K562 (cell line): Measurements from ENCODE around the gene TKT. TPM values are rescaled to one million over a fixed set of nuclear protein-coding genes. Genes with fewer than 3 reads are reported as not detected.

Experiments
- ATAC-seq: fragments of 200-7000 bp; cut with Tn5 transposase; 3 replicates; pipeline ENCODE4 v1.9.1; 2020; ENCODE audit warnings: moderate library complexity
- BruUV-seq: library from RNA; stranded (reverse); fragments of 400-500 nt; replicated peaks from 2 replicates; lab custom pipeline; 2021; lab: Mats Ljungman, UMichigan
- CTCF ChIA-PET: fragments of 300-600 bp; formaldehyde crosslinking; extraction: SDS; loops from one replicate; lab custom pipeline; 2021; ENCODE audit warnings: low intra/inter-chr PET ratio; lab: Yijun Ruan, JAX
- POLR2A ChIA-PET: fragments of 300-600, 350-650 bp; sonication (Branson Sonifier 250); formaldehyde crosslinking; extraction: SDS; loops from one replicate; lab custom pipeline; 2021; ENCODE audit warnings: antibody characterized with exemption, inconsistent platforms; lab: Yijun Ruan, JAX
- DNase-seq, 4 experiments: peaks; one replicate each; pipeline versions ENCODE4 v3.0.0 to v3.0.0-alpha.2; 2011 to 2018; ENCODE audit warnings: low spot score in 3 of 4, mixed read lengths in 3 of 4; ENCODE audit errors: extremely low read depth in 1 of 4
- FAIRE-seq: peaks from 2 replicates; lab custom pipeline; 2011; peaks lifted over from hg19 to GRCh38; lab: Jason Lieb, UNC
- H2AFZ ChIP-seq: 2 replicates; pipeline ENCODE4 v1.6.0; 2011; ENCODE audit warnings: low read depth, low read length, control low read depth, inconsistent platforms
- H3K27ac ChIP-seq: fragments of 200-600 bp; 3 replicates; pipeline ENCODE4 v1.8.0; 2011; ENCODE audit warnings: low read depth, mild to moderate bottlenecking, control low read depth, inconsistent platforms, low read length, moderate library complexity, mixed read lengths; ENCODE audit errors: extremely low read depth
- H3K27me3 ChIP-seq, 2 experiments: fragments of 300-600 bp in 1 of 2; 2 replicates in 1 of 2; 3 replicates in 1 of 2; pipeline versions ENCODE4 v1.6.0 to v1.8.0; 2011; ENCODE audit warnings: inconsistent platforms in 2 of 2, low read length in 2 of 2, mild to moderate bottlenecking in 1 of 2, mixed read lengths in 1 of 2, moderate library complexity in 1 of 2; ENCODE audit not compliant: control insufficient read depth in 2 of 2, insufficient read depth in 2 of 2
- H3K36me3 ChIP-seq: fragments of 300-600 bp; 3 replicates; pipeline ENCODE4 v1.8.0; 2011; ENCODE audit warnings: mild to moderate bottlenecking, low read length, inconsistent platforms; ENCODE audit not compliant: control insufficient read depth, insufficient read depth
- H3K4me1 ChIP-seq, 2 experiments: fragments of 200-600 bp in 1 of 2; replicated peaks in 1 of 2; 2 replicates in 1 of 2; 3 replicates in 1 of 2; pipeline versions ENCODE4 v1.5.1 to v1.8.0; 2011; ENCODE audit warnings: inconsistent platforms in 2 of 2, low read length in 2 of 2, mild to moderate bottlenecking in 1 of 2, mixed read lengths in 1 of 2, moderate library complexity in 1 of 2; ENCODE audit not compliant: control insufficient read depth in 2 of 2, insufficient read depth in 2 of 2
- H3K4me2 ChIP-seq: 2 replicates; pipeline ENCODE4 v1.6.1; 2011; ENCODE audit warnings: low read length, control low read depth, inconsistent platforms, mixed read lengths; ENCODE audit not compliant: insufficient read depth
- H3K4me3 ChIP-seq: fragments of 200-600 bp; sonication (generic), shearing (Covaris generic); 2 replicates; pipeline ENCODE4 v1.5.1; 2016; ENCODE audit warnings: control low read depth, inconsistent platforms
- H3K79me2 ChIP-seq: fragments of 200-600 bp; 3 replicates; pipeline ENCODE4 v1.8.0; 2011; ENCODE audit warnings: low read length, inconsistent platforms; ENCODE audit not compliant: control insufficient read depth, insufficient read depth
- H3K9ac ChIP-seq, 2 experiments: 2 replicates each; pipeline versions ENCODE4 v1.6.0 to v1.6.1; 2011; ENCODE audit warnings: low read depth in 2 of 2, low read length in 2 of 2, control low read depth in 1 of 2, inconsistent platforms in 1 of 2, mild to moderate bottlenecking in 1 of 2, mixed read lengths in 1 of 2; ENCODE audit not compliant: insufficient read depth in 1 of 2
- H3K9me1 ChIP-seq: one replicate; pipeline ENCODE4 v1.6.0; 2011; ENCODE audit warnings: inconsistent platforms, mild to moderate bottlenecking, low read length, moderate library complexity; ENCODE audit not compliant: control insufficient read depth, insufficient read depth
- H3K9me3 ChIP-seq: replicated peaks from 2 replicates; pipeline ENCODE4 v1.5.1; 2011; ENCODE audit warnings: low read depth, low read length, inconsistent platforms; ENCODE audit not compliant: control insufficient read depth, insufficient read depth
- H4K20me1 ChIP-seq: replicated peaks from 2 replicates; pipeline ENCODE4 v1.6.1; 2011; ENCODE audit warnings: low read length, inconsistent platforms, mixed read lengths; ENCODE audit not compliant: control insufficient read depth, insufficient read depth
- AFF1 ChIP-seq, 2 experiments: fragments of 450-650 bp; IDR thresholded peaks; 2 replicates each; pipeline ENCODE4 v1.6.1; 2018; ENCODE audit warnings: mild to moderate bottlenecking in 2 of 2, low read depth in 1 of 2; ENCODE audit not compliant: partially characterized antibody in 2 of 2
- E4F1 ChIP-seq: fragments of 250-450 bp; sonication (Bioruptor Pico); IDR thresholded peaks from 2 replicates; pipeline ENCODE4 v1.5.0; 2021; ENCODE audit warnings: mild to moderate bottlenecking, borderline replicate concordance
- ELF4 ChIP-seq: fragments of 450-650 bp; formaldehyde crosslinking; IDR thresholded peaks from 2 replicates; pipeline ENCODE4 v1.4.0; 2022; ENCODE audit warnings: missing genetic modification characterization
- GABPB2 ChIP-seq: fragments of 250-450 bp; sonication (Bioruptor Pico); conservative IDR thresholded peaks from 2 replicates; pipeline ENCODE4 v1.5.1; 2021; ENCODE audit warnings: mild to moderate bottlenecking
- HDAC8 ChIP-seq: fragments of 450-650 bp; IDR thresholded peaks from 2 replicates; pipeline ENCODE4 v1.6.1; 2016; ENCODE audit warnings: mild to moderate bottlenecking, missing genetic modification characterization, moderate library complexity, missing compliant biosample characterization
- WHSC1 ChIP-seq: IDR thresholded peaks from one replicate; pipeline ENCODE4 v1.6.1; 2012; ENCODE audit warnings: low read length, control low read depth, inconsistent platforms
- ZNF134 ChIP-seq: fragments of 250-450 bp; sonication (Bioruptor Pico); conservative IDR thresholded peaks from 2 replicates; pipeline ENCODE4 v1.4.0; 2020
- ZNF3 ChIP-seq: fragments of 250-450 bp; sonication (Bioruptor Pico); IDR thresholded peaks from 2 replicates; pipeline ENCODE4 v1.5.0; 2021; ENCODE audit warnings: mild to moderate bottlenecking, moderate library complexity
- WGBS: fragments of 100-300 bp; shearing (Covaris generic); methylation state at CpG from one replicate; pipeline ENCODE4 v1.1.6; 2016; ENCODE audit warnings: low coverage, mixed read lengths; ENCODE audit not compliant: insufficient coverage; ENCODE audit errors: missing lambda C conversion rate; 5-methylcytosine and 5-hydroxymethylcytosine counted together
- in situ Hi-C: fragments of 300-500 bp; cut with MboI; formaldehyde crosslinking; loops from 4 replicates; pipeline ENCODE4 v1.15.0; 2018; ENCODE audit warnings: inconsistent platforms, mixed read lengths
- intact Hi-C: fragments of 100-400 bp; cut with micrococcal nuclease; formaldehyde crosslinking; loops from 2 replicates; pipeline ENCODE4 v1.14.2; 2022
- polyA plus RNA-seq, 8 experiments: library from polyadenylated mRNA; depleted of rRNA in 4 of 8; stranded (reverse) in 5 of 8; unstranded in 3 of 8; fragments of >200 nt; fragmentation: Nextera tagmentation in 2 of 8; fragmentation: Illumina TruSeq in 1 of 8; extraction: Ambion mirVana in 2 of 8; extraction: Trizol in 1 of 8; gene quantifications; 2 replicates each; pipeline versions ENCODE4 v1.2.1 to v1.2.3, GENCODE V29; 2011 to 2014; ENCODE audit warnings: inconsistent platforms in 1 of 8, missing spikeins in 1 of 8
- total RNA-seq, 7 experiments: library from RNA; depleted of rRNA in 6 of 7; stranded (reverse); fragments of >200 nt in 6 of 7; fragmentation: Illumina TruSeq in 2 of 7; extraction: Trizol in 2 of 7; gene quantifications; 2 replicates each; pipeline versions ENCODE4 v1.2.1 to v1.2.3, GENCODE V29; 2011 to 2021; ENCODE audit warnings: low replicate concordance in 1 of 7
- TF ChIP-seq, protein P1 (sequence below): IDR thresholded peaks from 3 replicates; pipeline ENCODE4 v1.6.1; 2011; ENCODE audit warnings: borderline replicate concordance, mild to moderate bottlenecking, moderate library complexity; ENCODE audit not compliant: insufficient read length; ENCODE audit errors: extremely low read depth
- TF ChIP-seq, protein P2 (sequence below): fragments of 250-450 bp; sonication (Bioruptor Pico); IDR thresholded peaks from 2 replicates; pipeline ENCODE4 v1.5.0; 2020; ENCODE audit warnings: mild to moderate bottlenecking, borderline replicate concordance

Gene TKT
- total and polyA plus RNA-seq, 9 of the 15 experiments (the other 6 are each of a cell fraction or from before 2014, with no cell fraction given): 58.1 to 401 (median 187) TPM

GRCh38 chr3:53184701-53185100 lies 71.1 kb downstream of the TKT start:
- no peak overlapping the region for H3K9ac ChIP-seq
- H4K20me1 ChIP-seq: no peaks in the 10 kb centered on the region; the same call in 1 of the 2 replicates
- H3K79me2 ChIP-seq: no peaks in the 10 kb centered on the region
- FAIRE-seq (no peak), ATAC-seq (no peak), DNase-seq (no peak)
- no peaks in the 10 kb centered on the region for H3K9me3 ChIP-seq
- ChIA-PET POLR2A (no interaction called here), CTCF (no interaction called here)
- no peaks in the 10 kb centered on the region; a peak in 1 of 5 replicates for H3K4me1 ChIP-seq
- H3K9me1 ChIP-seq: no peaks in the 10 kb centered on the region
- 77% methylated on average over 6 of the region's 7 CpGs for WGBS
- H3K4me2 ChIP-seq: no peak overlapping the region
- intact Hi-C loops: no loop called here
- peaks cover 12% of the 10 kb centered on the region; the same call in 2 of the 3 replicates for H3K36me3 ChIP-seq
- no peak overlapping the region for H3K27ac ChIP-seq
- no peaks in the 10 kb centered on the region for H3K27me3 ChIP-seq
- in situ Hi-C loops: no loop called here
- H3K4me3 ChIP-seq: no peak overlapping the region
- no peak overlapping the region for H2AFZ ChIP-seq
- BruUV-seq: no TSS peak
- TF ChIP-seq HDAC8 (tag) (no peak), ZNF3 (CRISPR knock-in tag) (no peak), E4F1 (CRISPR knock-in tag) (no peak), AFF1 (IDR thresholded peaks at IDR 0.05; ENCODE audit: low read depth in 1 of 2, partially characterized antibody in 2 of 2) (no peak), WHSC1 (no peak), GABPB2 (CRISPR knock-in tag) (no peak), ZNF134 (CRISPR knock-in tag) (no peak), ELF4 (CRISPR knock-in tag) (no peak)
- TF ChIP-seq, protein P1, sequence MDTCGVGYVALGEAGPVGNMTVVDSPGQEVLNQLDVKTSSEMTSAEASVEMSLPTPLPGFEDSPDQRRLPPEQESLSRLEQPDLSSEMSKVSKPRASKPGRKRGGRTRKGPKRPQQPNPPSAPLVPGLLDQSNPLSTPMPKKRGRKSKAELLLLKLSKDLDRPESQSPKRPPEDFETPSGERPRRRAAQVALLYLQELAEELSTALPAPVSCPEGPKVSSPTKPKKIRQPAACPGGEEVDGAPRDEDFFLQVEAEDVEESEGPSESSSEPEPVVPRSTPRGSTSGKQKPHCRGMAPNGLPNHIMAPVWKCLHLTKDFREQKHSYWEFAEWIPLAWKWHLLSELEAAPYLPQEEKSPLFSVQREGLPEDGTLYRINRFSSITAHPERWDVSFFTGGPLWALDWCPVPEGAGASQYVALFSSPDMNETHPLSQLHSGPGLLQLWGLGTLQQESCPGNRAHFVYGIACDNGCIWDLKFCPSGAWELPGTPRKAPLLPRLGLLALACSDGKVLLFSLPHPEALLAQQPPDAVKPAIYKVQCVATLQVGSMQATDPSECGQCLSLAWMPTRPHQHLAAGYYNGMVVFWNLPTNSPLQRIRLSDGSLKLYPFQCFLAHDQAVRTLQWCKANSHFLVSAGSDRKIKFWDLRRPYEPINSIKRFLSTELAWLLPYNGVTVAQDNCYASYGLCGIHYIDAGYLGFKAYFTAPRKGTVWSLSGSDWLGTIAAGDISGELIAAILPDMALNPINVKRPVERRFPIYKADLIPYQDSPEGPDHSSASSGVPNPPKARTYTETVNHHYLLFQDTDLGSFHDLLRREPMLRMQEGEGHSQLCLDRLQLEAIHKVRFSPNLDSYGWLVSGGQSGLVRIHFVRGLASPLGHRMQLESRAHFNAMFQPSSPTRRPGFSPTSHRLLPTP: no peak
- TF ChIP-seq, protein P2, sequence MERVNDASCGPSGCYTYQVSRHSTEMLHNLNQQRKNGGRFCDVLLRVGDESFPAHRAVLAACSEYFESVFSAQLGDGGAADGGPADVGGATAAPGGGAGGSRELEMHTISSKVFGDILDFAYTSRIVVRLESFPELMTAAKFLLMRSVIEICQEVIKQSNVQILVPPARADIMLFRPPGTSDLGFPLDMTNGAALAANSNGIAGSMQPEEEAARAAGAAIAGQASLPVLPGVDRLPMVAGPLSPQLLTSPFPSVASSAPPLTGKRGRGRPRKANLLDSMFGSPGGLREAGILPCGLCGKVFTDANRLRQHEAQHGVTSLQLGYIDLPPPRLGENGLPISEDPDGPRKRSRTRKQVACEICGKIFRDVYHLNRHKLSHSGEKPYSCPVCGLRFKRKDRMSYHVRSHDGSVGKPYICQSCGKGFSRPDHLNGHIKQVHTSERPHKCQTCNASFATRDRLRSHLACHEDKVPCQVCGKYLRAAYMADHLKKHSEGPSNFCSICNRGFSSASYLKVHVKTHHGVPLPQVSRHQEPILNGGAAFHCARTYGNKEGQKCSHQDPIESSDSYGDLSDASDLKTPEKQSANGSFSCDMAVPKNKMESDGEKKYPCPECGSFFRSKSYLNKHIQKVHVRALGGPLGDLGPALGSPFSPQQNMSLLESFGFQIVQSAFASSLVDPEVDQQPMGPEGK (CRISPR knock-in tag): no peak
